HEK293 (cell line): Measurements from ENCODE around the gene DHX9.

Source experiments
- CTCF ChIA-PET: fragments of 350-600 bp; formaldehyde crosslinking; extraction: SDS; loops from one replicate; lab custom pipeline; 2021; ENCODE audit warnings: antibody characterized with exemption; lab: Yijun Ruan, JAX
- POLR2A ChIA-PET: fragments of 300-600 bp; formaldehyde crosslinking; extraction: SDS; loops from one replicate; lab custom pipeline; 2020; ENCODE audit warnings: antibody characterized with exemption, inconsistent platforms; lab: Yijun Ruan, JAX
- H3K27ac ChIP-seq: fragments of 200-500 bp; sonication (Bioruptor generic); 2 replicates; pipeline ENCODE4 v1.5.1; 2014; ENCODE audit warnings: low read depth, low read length, control low read depth, inconsistent platforms; ENCODE audit errors: extremely low read depth
- H3K36me3 ChIP-seq, 2 experiments: fragments of 200-500 bp in 1 of 2; sonication (Bioruptor generic) in 1 of 2; 1 replicate in 1 of 2; 2 replicates in 1 of 2; pipeline ENCODE4 v1.5.1; 2014 to 2017; ENCODE audit warnings: inconsistent platforms in 2 of 2, low read length in 2 of 2; ENCODE audit not compliant: control insufficient read depth in 2 of 2, insufficient read depth in 1 of 2
- H3K4me1 ChIP-seq: fragments of 200-500 bp; sonication (Bioruptor generic); 2 replicates; pipeline ENCODE4 v1.5.1; 2014; ENCODE audit warnings: mild to moderate bottlenecking, low read length, inconsistent platforms; ENCODE audit not compliant: control insufficient read depth, insufficient read depth
- H3K4me3 ChIP-seq: 2 replicates; pipeline ENCODE4 v1.5.1; 2011; ENCODE audit warnings: low read depth, mild to moderate bottlenecking, control low read depth, low read length, moderate library complexity
- H3K9me3 ChIP-seq: fragments of 200-500 bp; sonication (Bioruptor generic); 2 replicates; pipeline ENCODE4 v1.5.1; 2014; ENCODE audit warnings: low read depth, low read length, inconsistent platforms; ENCODE audit not compliant: control insufficient read depth, insufficient read depth
- GLIS1 ChIP-seq: fragments of 450-650 bp; formaldehyde crosslinking; IDR thresholded peaks from 2 replicates; pipeline ENCODE4 v1.5.1; 2016; ENCODE audit warnings: missing biosample characterization, missing genetic modification characterization
- SP3 ChIP-seq: fragments of 450-650 bp; formaldehyde crosslinking; IDR thresholded peaks from 2 replicates; pipeline ENCODE4 v1.5.1; 2016; ENCODE audit warnings: missing biosample characterization, missing genetic modification characterization
- YY2 ChIP-seq: fragments of 450-650 bp; formaldehyde crosslinking; IDR thresholded peaks from 2 replicates; pipeline ENCODE4 v1.5.1; 2016; ENCODE audit warnings: missing biosample characterization, missing genetic modification characterization
- ZBTB20 ChIP-seq: fragments of 450-650 bp; formaldehyde crosslinking; IDR thresholded peaks from 2 replicates; pipeline ENCODE4 v1.5.1; 2016; ENCODE audit warnings: missing biosample characterization, missing genetic modification characterization
- ZBTB21 ChIP-seq: fragments of 450-650 bp; formaldehyde crosslinking; IDR thresholded peaks from 2 replicates; pipeline ENCODE4 v1.5.1; 2017; ENCODE audit warnings: missing biosample characterization, missing genetic modification characterization
- ZFP3 ChIP-seq: fragments of 450-650 bp; formaldehyde crosslinking; IDR thresholded peaks from 2 replicates; pipeline ENCODE4 v1.5.1; 2016; ENCODE audit warnings: low read depth, missing biosample characterization, missing genetic modification characterization
- ZNF16 ChIP-seq: fragments of 450-650 bp; formaldehyde crosslinking; IDR thresholded peaks from 2 replicates; pipeline ENCODE4 v1.5.1; 2016; ENCODE audit warnings: low read depth, missing biosample characterization, missing genetic modification characterization
- ZNF18 ChIP-seq: fragments of 450-650 bp; formaldehyde crosslinking; IDR thresholded peaks from 2 replicates; pipeline ENCODE4 v1.5.1; 2016; ENCODE audit warnings: missing biosample characterization, missing genetic modification characterization
- ZNF266 ChIP-seq: fragments of 450-650 bp; formaldehyde crosslinking; IDR thresholded peaks from 2 replicates; pipeline ENCODE4 v1.5.1; 2016; ENCODE audit warnings: missing biosample characterization, missing genetic modification characterization, low read depth
- ZNF362 ChIP-seq: fragments of 450-650 bp; formaldehyde crosslinking; IDR thresholded peaks from 2 replicates; pipeline ENCODE4 v1.5.1; 2016; ENCODE audit warnings: missing biosample characterization, missing genetic modification characterization
- ZNF366 ChIP-seq: fragments of 450-650 bp; formaldehyde crosslinking; conservative IDR thresholded peaks from 2 replicates; pipeline ENCODE4 v1.5.1; 2016; ENCODE audit warnings: missing biosample characterization, missing genetic modification characterization
- ZNF423 ChIP-seq: fragments of 450-650 bp; formaldehyde crosslinking; IDR thresholded peaks from 2 replicates; pipeline ENCODE4 v1.5.1; 2016; ENCODE audit warnings: missing biosample characterization, missing genetic modification characterization
- ZNF426 ChIP-seq: fragments of 450-650 bp; formaldehyde crosslinking; IDR thresholded peaks from 2 replicates; pipeline ENCODE4 v1.5.1; 2017; ENCODE audit warnings: missing biosample characterization, missing genetic modification characterization, mild to moderate bottlenecking, inconsistent platforms, moderate library complexity
- ZNF433 ChIP-seq: fragments of 450-650 bp; formaldehyde crosslinking; IDR thresholded peaks from 2 replicates; pipeline ENCODE4 v1.5.1; 2016; ENCODE audit warnings: missing biosample characterization, missing genetic modification characterization, low read depth
- ZNF510 ChIP-seq: fragments of 450-650 bp; formaldehyde crosslinking; IDR thresholded peaks from 2 replicates; pipeline ENCODE4 v1.5.1; 2018; ENCODE audit warnings: mild to moderate bottlenecking, missing genetic modification characterization, missing biosample characterization; ENCODE audit not compliant: insufficient replicate concordance
- ZNF549 ChIP-seq: fragments of 450-650 bp; IDR thresholded peaks from 2 replicates; pipeline ENCODE4 v1.5.1; 2018; ENCODE audit warnings: missing biosample characterization, missing genetic modification characterization, mild to moderate bottlenecking, inconsistent platforms, moderate library complexity
- ZNF639 ChIP-seq: fragments of 450-650 bp; formaldehyde crosslinking; IDR thresholded peaks from 2 replicates; pipeline ENCODE4 v1.5.1; 2016; ENCODE audit warnings: missing biosample characterization, missing genetic modification characterization
- ZNF660 ChIP-seq: fragments of 450-650 bp; IDR thresholded peaks from 2 replicates; pipeline ENCODE4 v1.5.1; 2018; ENCODE audit warnings: missing biosample characterization, mild to moderate bottlenecking, missing genetic modification characterization
- ZNF677 ChIP-seq: fragments of 450-650 bp; IDR thresholded peaks from 2 replicates; pipeline ENCODE4 v1.5.0; 2018; ENCODE audit warnings: missing biosample characterization, mild to moderate bottlenecking, missing genetic modification characterization, moderate library complexity
- ZNF701 ChIP-seq: fragments of 450-650 bp; formaldehyde crosslinking; IDR thresholded peaks from 2 replicates; pipeline ENCODE4 v1.5.1; 2016; ENCODE audit warnings: missing biosample characterization, missing genetic modification characterization
- ZNF768 ChIP-seq: fragments of 450-650 bp; formaldehyde crosslinking; IDR thresholded peaks from 2 replicates; pipeline ENCODE4 v1.5.1; 2018; ENCODE audit warnings: missing biosample characterization, mild to moderate bottlenecking, missing genetic modification characterization
- ZNF837 ChIP-seq: fragments of 450-650 bp; formaldehyde crosslinking; IDR thresholded peaks from 2 replicates; pipeline ENCODE4 v1.5.1; 2016; ENCODE audit warnings: missing biosample characterization, missing genetic modification characterization
- ZSCAN18 ChIP-seq: fragments of 450-650 bp; formaldehyde crosslinking; IDR thresholded peaks from 2 replicates; pipeline ENCODE4 v1.5.1; 2016; ENCODE audit warnings: missing biosample characterization, missing genetic modification characterization

The DHX9 gene

GRCh38 chr1:182877331-182877730, 38.2 kb downstream of the DHX9 start:
- no peaks in the 10 kb centered on the region for H3K4me1 ChIP-seq
- H3K36me3 ChIP-seq, result peaks cover 96 to 100% of the 10 kb centered on the region in 2 experiments
- H3K4me3 ChIP-seq, result no peak overlapping the region
- CTCF ChIA-PET, result no interaction called here
- TF ChIP-seq ZFP3, result no peak
- no peak for TF ChIP-seq ZBTB20 (tag by site-specific recombination)
- no peak for TF ChIP-seq ZNF639 (tag by site-specific recombination)
- TF ChIP-seq SP3 (tag by site-specific recombination), result no peak
- TF ChIP-seq ZNF510 (tag by site-specific recombination), result no peak
- TF ChIP-seq ZNF701, result no peak
- no peak for TF ChIP-seq YY2 (tag by site-specific recombination)
- TF ChIP-seq ZNF16 (tag by site-specific recombination), result no peak
- TF ChIP-seq GLIS1 (tag by site-specific recombination), result no peak
- TF ChIP-seq ZNF366 (tag by site-specific recombination), result no peak
- TF ChIP-seq ZSCAN18 (tag by site-specific recombination), result no peak
- no peak for TF ChIP-seq ZNF433 (tag by site-specific recombination)
- no peak for TF ChIP-seq ZNF677 (tag by site-specific recombination)
- no peak for TF ChIP-seq ZNF660
- no peak overlapping the region for H3K27ac ChIP-seq
- POLR2A ChIA-PET, result no interaction called here
- no peaks in the 10 kb centered on the region for H3K9me3 ChIP-seq

- Histone ChIP-seq H3K4me3 (no peak overlapping the region), H3K36me3 (peaks cover 97 to 100% of the 10 kb centered on the region in 2 experiments), H3K9me3 (no peaks in the 10 kb centered on the region), H3K27ac (no peak overlapping the region)
- CTCF ChIA-PET, result no interaction called here
- POLR2A ChIA-PET, result no interaction called here
- TF ChIP-seq ZNF362 (no peak), ZNF549 (tag by site-specific recombination) (no peak), ZNF837 (tag by site-specific recombination) (no peak), ZNF266 (tag by site-specific recombination) (no peak), YY2 (tag by site-specific recombination) (no peak), ZBTB21 (tag by site-specific recombination) (no peak), ZNF426 (tag by site-specific recombination) (no peak), ZNF423 (tag by site-specific recombination) (no peak), ZNF768 (tag by site-specific recombination) (no peak), ZNF18 (tag by site-specific recombination) (no peak)
- TF ChIP-seq, all 188 proteins: peak for 0
- H3K4me1 ChIP-seq, result no peaks in the 10 kb centered on the region
These were observed 38.7 kb downstream of the DHX9 start for GRCh38 chr1:182877842-182878241.
